Fibroblast of villous mesenchyme (primary cell): ENCODE data around the gene GFOD2. TPM values are rescaled to one million over a fixed set of nuclear protein-coding genes. Genes with fewer than 3 reads are reported as not detected.

Experiments
- DNase-seq: peaks from one replicate; pipeline ENCODE4 v3.0.0-alpha.2; 2010; ENCODE audit warnings: low read depth
- H3K4me3 ChIP-seq: 2 replicates; pipeline ENCODE4 v1.5.1; 2011; ENCODE audit warnings: low read depth, mild to moderate bottlenecking, low read length
- total RNA-seq: library from RNA; depleted of rRNA; stranded (reverse); fragments of >200 nt; gene quantifications from 2 replicates; pipeline ENCODE4 v1.2.3, GENCODE V29; 2012
- TF ChIP-seq, protein P1 (sequence below): IDR thresholded peaks from 2 replicates; pipeline ENCODE4 v1.5.1; 2012; ENCODE audit warnings: low read depth, mild to moderate bottlenecking, low read length; ENCODE audit not compliant: insufficient read depth

Gene GFOD2
- total RNA-seq, 1 donor = 15.5 TPM

GRCh38 chr16:67668495-67669157 lies 50.5 kb downstream of the GFOD2 start:
- no peak for DNase-seq
- H3K4me3 ChIP-seq = no peak overlapping the region
- TF ChIP-seq, protein P1, sequence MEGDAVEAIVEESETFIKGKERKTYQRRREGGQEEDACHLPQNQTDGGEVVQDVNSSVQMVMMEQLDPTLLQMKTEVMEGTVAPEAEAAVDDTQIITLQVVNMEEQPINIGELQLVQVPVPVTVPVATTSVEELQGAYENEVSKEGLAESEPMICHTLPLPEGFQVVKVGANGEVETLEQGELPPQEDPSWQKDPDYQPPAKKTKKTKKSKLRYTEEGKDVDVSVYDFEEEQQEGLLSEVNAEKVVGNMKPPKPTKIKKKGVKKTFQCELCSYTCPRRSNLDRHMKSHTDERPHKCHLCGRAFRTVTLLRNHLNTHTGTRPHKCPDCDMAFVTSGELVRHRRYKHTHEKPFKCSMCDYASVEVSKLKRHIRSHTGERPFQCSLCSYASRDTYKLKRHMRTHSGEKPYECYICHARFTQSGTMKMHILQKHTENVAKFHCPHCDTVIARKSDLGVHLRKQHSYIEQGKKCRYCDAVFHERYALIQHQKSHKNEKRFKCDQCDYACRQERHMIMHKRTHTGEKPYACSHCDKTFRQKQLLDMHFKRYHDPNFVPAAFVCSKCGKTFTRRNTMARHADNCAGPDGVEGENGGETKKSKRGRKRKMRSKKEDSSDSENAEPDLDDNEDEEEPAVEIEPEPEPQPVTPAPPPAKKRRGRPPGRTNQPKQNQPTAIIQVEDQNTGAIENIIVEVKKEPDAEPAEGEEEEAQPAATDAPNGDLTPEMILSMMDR = no peak

DNA sequence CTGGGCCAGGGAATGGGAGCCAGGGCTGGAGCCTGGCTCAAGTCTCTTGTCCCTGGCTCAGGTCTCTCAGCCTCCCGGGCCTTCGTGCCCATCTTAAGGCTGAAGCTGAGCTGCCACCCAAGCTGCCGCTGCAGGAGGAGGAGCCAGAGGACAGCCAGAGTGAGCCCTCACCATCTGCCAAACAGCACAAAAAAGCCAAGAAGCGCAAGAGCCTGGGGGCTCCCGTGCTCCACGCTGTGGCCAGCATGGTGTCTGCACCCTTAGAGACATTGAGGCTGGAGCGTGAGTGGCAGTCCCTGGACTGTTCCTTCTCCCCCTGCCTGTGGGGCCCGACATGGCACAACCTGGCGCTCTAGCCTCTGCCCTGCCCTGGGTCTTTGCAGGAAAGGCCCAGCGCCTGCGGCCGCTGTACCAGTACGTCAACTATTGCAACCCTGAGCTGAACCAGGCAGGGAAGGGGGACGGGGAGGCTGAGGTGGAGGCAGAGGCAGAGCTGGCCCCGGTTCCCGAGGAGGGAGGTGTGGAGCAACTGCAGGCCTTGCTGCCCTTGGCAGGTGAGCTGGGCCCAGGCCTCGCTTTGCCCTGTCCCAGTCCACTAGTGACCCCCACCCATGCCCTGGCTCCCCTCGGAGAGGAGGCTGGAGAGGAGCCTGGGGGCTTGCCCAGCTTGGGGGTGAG lies 51.2 kb downstream of the GFOD2 start:
- peak; percentile 91 for DNase-seq
- H3K4me3 ChIP-seq = peak overlapping the region; percentile 73
- TF ChIP-seq, protein P1 = peak; percentile 93

DNA sequence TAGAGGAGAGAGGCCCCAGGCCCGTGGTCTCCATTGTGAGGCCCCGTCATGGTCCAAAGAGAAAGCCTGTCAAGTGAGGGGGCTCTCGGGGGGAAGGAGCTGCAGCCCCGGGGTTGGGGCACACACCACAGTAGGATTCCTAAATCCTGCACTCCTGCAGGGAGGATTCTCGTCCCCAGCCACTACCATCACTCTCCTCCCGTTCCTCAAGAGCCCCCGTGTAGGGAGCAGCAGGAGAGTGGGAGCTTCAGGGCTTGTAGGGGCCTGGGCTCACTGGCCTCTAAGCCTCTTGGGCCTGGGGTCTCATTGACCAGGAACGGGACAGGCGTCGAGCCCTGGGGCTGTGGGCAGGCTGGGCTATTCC lies 51.7 kb downstream of the GFOD2 start:
- no peak for DNase-seq
- TF ChIP-seq, protein P1 = no peak
- H3K4me3 ChIP-seq = peak overlapping the region; percentile 73

DNA sequence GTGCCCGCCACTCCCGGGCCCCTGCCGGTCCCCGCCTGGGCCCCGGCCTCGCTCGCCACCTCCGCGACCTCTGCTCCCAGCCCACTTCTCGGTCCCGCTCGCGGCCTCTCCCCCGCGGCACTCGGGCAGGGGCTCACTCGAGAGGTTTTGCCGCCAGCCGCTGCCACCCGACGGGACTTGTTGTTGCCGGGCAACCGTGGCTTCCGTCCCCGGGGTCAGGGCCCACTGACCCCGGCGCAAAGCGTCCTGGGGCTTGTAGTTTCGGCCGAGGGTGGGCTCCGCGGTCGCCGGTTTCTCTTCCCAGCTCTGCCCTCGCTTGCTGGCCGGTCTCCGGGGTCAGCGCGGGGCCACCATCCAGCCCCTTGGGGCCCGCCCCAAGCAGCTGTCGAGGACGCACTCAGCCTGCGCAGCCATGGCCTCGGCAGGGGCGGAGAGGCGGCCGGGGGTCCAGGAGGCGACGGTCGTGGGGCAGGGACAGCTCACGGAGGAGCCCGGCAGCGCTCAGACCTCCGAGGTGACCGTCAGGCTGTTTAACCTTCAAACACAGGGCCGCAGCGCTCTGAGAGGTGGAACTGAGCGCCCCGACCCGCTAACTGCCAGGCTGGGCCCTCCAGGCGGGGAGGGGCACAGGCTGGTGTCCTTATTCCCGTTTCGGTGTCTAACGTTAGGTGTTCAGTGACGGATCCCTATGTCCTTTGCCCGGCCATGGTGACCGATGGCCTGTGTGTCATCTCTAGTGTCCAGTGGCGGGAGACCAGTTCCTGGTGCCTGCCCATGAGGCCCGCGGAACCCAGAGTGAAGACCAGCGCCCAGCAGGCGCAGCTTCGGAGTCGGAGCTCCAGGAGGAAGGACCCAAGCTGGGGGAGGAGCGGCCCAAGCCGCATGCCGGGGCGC lies 52.3 kb downstream of the GFOD2 start, which contains the start of the genes C16orf86 and ENKD1:
C16orf86 (plus strand) TSS at position 256 of the 894 bp plus-strand sequence; CDS start at position 413, 157 bp downstream.
ENKD1 (minus strand) TSS at position 192 of the 894 bp plus-strand sequence. CDS start 308 bp downstream, outside the sequence.
- TF ChIP-seq, protein P1 = no peak
- H3K4me3 ChIP-seq = peak within 1 kb of the TSS; percentile 73
- peak; percentile 80 for DNase-seq

DNA sequence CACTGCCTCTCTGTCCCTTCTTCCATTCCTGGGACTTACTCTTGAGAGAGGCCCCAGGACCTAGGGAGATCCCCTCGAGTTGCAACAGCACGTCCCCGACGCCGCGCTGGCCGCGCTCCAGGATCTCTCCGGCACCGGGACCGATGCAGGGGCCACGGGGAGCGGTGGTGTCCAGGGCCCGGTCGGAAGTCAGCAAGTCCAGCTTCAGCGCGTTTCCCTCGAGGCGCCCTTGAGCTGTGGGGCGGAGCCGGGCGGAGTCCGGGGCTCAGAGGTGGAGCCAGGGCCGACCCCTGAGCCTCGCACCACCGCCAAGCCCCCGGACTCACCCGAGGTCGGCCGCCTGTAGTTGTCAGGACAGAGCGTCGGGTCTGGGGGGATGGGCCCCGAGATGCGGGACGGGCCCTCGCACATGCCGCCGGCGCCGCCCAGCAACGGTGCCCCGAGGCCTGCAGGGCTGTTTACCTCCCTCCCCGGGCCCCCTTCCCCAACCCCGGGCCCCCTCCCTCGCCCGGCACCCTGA lies 53.0 kb downstream of the GFOD2 start:
- H3K4me3 ChIP-seq = peak overlapping the region; percentile 73
- DNase-seq = peak; percentile 38
- TF ChIP-seq, protein P1 = no peak

DNA sequence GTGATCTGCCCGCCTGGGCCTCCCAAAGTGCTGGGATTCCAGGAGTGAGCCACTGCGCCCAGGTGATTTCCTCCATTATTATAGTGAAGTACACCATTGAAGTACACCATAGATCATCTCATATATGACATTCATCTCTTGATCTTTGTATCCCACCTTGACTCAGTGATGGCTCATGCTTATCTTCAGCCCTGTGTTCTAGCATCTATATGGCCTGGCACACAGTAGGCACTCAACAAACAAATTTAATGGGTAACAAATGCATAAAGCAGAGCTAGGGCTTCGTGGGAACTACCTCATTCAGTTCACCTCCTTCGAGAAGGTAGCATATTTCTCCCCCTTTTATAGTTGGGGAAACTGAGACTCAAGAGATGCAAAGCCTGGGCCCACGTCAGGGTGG lies 53.5 kb downstream of the GFOD2 start:
- peak overlapping the region; percentile 73 for H3K4me3 ChIP-seq
- DNase-seq = no peak
- TF ChIP-seq, protein P1 = no peak
